ENCODE measurements around the gene ATP2B1.

Gene ATP2B1

DNA sequence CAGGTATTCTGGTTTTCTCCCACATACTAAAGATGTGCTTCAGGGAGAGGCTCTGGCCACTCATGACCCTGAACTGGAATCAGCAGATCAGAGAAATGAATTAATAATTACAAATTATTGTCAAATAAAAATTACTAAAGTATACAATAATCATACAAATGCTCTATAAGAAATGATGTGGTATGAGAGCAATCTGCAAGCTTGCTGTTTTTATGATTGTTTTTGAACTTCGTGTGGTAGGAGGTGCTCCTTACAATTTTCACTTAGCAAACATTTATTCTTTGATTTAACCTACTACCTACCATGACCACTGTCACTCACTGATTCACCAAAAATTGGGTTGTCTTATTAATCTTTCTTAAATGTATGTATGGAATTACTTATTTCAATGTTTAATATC lies 16.2 kb downstream of the ATP2B1 start:
- DNase-seq (ENCODE audit: low read depth), result no peak

GRCh38 chr12:89691659-89692058 lies 17.0 kb downstream of the ATP2B1 start:
- no peak for DNase-seq (ENCODE audit: low read depth)

DNA sequence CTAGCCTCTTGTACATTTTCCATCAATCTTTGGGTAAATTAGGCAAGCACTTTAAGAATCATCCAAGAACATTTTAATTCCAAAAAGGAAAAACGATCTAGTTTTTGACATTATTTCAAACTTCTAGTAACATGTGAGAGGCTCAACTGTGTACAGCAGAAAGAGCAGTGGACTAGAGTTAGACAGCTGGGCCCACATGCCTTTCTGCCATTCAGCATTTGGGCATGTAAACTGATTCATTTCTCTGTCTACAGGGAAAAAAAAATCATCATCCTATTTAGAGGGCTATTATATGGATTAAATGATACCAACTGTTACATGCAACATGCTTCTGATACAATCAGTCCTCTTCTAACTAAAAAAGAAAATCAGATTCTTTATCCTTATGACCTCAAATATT lies 17.7 kb downstream of the ATP2B1 start:
- DNase-seq (ENCODE audit: low read depth), result no peak

GRCh38 chr12:89689306-89689705 lies 19.3 kb downstream of the ATP2B1 start:
- DNase-seq (ENCODE audit: low read depth), result no peak

DNA sequence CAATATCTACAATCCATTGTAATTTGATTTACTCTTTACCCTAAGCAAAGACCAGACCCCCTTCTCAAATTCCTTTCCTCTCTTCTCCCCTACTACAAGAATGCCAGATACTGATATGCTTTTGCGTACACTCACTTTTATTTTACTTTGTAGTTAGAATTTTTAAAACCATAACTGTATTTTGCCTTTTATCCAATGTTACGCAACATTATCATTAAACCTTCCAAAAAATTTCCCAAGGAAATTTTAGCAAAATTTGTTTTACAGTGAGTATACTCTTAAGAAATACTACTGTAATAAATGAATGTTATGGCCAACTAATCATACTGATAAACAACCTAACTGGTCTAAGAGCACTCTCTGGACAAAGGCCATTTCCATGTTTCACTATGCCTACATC lies 22.3 kb downstream of the ATP2B1 start:
- no peak for DNase-seq (ENCODE audit: low read depth)

DNA sequence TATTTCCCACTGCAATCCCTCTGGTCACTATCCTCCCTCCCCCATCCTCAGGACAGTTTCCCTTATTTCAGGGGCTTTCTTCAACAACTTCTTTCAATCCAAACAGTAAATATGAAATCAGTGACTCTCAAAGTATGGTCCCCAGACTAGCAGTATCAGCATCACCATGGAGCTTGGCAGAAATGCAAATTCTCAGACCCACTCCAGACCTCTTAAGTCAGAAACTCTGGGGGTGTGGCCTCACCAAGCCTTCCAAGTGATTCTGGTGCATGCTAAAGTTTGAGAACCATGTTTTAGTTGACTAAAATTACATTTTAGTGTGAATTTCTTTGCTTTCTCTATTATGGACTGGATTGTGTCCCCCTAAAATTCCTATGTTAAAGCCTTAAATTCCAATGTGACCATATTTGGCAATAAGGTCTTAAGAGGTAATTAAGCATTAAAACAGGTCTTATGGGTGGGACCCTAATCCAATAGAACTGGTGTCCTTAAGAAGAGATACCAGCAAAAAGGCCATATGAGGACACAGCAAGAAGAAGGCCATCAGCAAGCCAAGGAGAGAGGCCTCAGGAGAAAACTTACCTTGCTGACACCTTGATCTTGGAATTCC lies 23.2 kb downstream of the ATP2B1 start:
- DNase-seq (ENCODE audit: low read depth), result no peak

DNA sequence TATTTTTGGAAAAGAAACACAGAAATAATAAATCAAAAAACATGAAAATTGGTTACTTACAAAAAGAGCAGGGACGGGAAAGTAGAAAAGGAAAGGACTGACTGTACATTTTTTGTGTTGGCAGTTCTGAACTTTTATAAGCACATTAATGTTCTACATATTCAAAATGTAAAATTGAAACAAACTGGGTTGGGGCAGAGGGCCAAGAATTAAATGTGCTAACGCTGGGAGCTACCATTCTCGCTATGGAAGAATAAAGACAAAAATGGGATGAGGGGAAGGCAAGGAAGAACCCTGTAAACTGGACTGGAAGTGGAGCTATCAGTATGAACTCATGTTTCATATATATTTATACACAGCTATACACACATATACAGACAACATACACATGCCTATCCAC lies 24.5 kb downstream of the ATP2B1 start:
- DNase-seq (ENCODE audit: low read depth), result no peak

- no peak for DNase-seq (ENCODE audit: low read depth)
Observed at GRCh38 chr12:89682284-89682683, 26.4 kb downstream of the ATP2B1 start.

DNA sequence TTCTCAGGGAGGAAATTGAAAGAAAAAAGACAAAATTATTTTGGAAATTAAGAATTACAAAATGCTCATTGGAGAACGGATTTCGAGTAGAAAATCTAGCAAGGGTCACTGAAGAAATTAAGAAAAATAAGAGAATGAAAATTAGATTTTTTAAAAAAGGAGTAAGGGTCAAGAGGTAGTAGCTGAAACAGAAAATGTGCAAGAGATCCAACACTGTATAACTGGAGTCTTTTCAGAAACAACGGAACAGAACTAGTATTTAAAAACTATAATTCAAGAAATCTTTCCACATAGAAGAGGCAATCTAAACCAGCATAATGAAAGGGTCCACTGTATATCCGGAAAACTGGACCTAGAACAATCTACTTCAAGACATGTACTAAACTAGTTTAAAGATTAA lies 28.2 kb downstream of the ATP2B1 start:
- DNase-seq (ENCODE audit: low read depth), result no peak

DNA sequence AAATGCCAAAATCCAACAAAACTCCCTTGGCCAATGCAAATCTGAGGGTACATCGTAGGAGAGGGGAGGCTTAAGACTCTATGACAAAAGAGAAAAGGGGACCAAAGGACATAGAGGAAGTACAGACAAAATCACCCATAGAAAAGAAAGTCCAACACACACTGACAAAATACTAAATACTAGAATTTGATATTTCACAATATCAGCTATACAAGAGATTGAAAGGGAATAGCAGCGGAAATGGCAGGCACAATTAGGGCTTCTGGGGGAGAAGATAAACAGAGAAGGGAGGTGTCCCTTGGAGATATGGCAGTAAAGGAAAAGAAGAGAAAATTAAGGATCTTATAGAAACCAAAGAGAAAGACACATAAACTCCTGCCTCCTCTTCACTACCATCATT lies 29.0 kb downstream of the ATP2B1 start:
- no peak for DNase-seq (ENCODE audit: low read depth)

GRCh38 chr12:89678225-89678624 lies 30.4 kb downstream of the ATP2B1 start:
- no peak for DNase-seq (ENCODE audit: low read depth)

GRCh38 chr12:89676930-89677329 lies 31.7 kb downstream of the ATP2B1 start:
- DNase-seq (ENCODE audit: low read depth), result no peak

- DNase-seq (ENCODE audit: low read depth), result no peak
Observed at GRCh38 chr12:89674326-89674942, 34.2 kb downstream of the ATP2B1 start.

DNA sequence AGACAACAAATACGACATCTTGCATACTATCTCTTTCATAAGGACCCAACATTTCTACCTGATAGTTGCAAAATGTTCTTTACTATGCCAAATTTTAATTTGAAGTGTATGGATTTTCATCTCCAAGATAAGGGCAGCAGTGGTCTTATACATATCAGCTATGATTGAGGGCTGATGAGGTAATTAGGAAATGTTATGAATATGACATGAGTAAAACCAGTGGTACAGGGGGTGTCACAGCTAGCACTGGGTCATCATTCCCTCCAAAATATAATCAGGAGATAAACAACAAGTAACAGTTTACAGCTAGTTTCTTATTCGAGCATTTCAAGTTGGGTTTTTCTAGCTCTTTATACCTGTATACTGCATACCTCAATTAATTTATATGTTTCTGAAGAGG lies 35.0 kb downstream of the ATP2B1 start:
- no peak for DNase-seq (ENCODE audit: low read depth)

DNA sequence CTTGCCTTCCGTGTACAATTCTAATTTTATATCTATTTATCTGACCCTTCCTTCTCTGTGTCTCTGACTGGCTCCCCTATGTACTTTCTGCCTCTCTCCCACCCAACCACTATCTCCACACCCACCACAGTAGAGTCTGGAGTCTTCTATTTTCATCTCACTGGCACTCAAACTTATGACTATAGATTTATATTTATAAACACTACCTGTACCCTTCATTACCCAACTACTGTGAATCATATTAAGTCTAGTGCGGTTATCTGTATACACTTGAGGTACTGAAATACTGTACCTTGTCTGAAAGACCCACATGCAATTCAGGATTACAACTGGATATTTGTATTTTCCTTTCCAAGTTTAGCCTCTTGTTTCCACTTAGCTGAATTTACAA lies 36.1 kb downstream of the ATP2B1 start:
- DNase-seq (ENCODE audit: low read depth), result no peak

- DNase-seq (ENCODE audit: low read depth), result no peak
Observed at GRCh38 chr12:89671469-89671868, 37.2 kb downstream of the ATP2B1 start.

DNA sequence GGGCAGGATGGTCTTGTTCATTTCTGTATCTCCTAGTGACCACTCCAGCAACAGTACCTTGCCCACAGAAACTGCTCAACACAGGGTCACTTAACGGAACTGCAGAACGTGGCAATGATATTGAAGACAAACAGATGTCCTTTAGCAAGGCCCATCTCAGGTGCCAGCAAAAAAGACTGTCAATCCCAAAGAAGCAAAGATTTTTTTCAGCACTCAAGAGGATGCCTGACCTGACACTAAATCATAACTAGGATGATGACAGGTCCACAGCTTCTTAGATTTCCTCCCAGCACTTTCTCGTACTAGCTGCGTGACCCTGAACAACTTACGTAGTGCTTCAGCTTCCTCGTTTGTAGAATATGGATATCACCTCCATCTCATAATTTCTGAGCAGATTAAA lies 39.4 kb downstream of the ATP2B1 start:
- DNase-seq (ENCODE audit: low read depth), result no peak

- DNase-seq (ENCODE audit: low read depth), result no peak
Observed at GRCh38 chr12:89665556-89665955, 43.1 kb downstream of the ATP2B1 start.

DNA sequence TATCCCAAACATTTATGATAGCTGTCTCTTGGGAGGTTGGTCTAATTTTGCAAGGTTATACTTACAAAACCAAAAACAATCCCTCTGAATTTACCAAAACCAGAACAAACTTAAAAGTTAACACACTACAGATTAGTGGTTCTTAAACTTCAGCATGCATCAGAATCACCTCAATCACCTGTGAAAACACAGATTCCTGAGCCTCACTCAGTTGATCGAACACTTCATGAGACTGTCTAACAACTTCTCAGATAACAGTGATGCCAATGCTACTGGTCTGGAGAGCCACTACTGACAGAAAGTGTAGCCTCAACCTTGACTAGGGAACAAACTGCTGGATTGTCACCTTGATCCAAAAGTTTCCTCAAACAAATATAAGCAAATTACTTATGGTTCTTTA lies 44.2 kb downstream of the ATP2B1 start:
- no peak for DNase-seq (ENCODE audit: low read depth)

DNA sequence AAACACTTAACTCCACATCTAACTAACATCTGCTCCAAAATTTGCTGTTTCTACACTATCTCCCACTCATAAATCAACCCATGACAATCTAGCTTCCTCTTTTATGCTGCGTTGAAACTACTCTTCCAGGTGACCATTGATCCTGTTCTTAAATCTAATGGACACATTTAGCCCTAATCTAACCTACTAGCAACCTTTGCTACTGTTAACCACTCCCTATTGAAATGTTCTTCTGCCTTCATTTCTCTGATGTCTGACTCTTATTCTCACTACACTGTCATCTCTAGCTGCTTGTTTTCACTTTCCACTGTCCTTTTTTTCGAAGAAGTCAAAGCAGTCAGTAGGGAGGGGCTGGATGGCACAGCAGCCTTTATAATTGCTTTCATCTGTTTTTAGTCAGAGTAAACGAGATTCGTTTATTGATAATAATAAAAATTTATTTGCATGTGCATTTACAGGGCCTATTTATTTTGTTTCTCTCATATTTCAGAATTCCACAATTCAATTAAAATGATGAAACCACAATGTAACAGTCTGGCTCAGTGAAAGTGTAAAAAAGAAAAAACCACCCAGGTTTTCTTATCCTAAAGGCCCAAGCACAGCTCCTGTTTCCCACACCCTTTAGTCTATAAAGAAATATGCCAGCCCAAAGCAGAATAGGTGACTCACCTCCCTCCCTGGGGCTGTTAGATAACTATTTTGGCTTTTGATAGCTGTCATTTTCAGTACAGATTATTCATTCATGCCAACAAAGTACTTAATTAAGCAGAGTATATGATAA lies 44.9 kb downstream of the ATP2B1 start:
- DNase-seq (ENCODE audit: low read depth), result no peak

GRCh38 chr12:89662623-89663022 lies 46.0 kb downstream of the ATP2B1 start:
- no peak for DNase-seq (ENCODE audit: low read depth)

- no peak for DNase-seq (ENCODE audit: low read depth)
Observed at GRCh38 chr12:89661706-89662330, 46.8 kb downstream of the ATP2B1 start.

- no peak for DNase-seq (ENCODE audit: low read depth)
Observed at GRCh38 chr12:89657739-89658138, 50.9 kb downstream of the ATP2B1 start.

Measured in stimulated activated CD8-positive, alpha-beta memory T cell treated with anti-CD3 and anti-CD28 coated beads, Interleukin-15, amount 100 ng/mL, for 1 hour (primary cell).